ENCODE measurements around the gene PSMD1.

DNA sequence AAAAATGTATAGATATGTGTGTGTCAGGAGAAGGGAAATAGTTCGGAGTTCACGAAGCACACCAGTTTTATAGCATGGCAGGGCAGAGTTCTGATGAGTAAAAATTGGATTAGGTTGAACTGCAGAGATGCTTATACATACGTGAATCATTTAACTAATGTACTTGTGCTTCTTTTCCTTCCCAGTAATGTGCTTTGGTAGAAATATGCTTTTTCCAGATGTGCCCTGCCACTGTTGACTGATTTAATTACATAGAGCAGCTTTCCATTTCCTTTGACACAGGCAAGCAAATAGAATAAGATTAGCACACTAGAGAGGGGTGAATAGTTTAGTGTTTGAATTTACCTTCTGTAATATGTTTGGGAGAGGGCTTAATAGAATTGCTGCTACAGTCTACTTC, 112.8 kb downstream of the PSMD1 start:
- TF ChIP-seq, protein P1, sequence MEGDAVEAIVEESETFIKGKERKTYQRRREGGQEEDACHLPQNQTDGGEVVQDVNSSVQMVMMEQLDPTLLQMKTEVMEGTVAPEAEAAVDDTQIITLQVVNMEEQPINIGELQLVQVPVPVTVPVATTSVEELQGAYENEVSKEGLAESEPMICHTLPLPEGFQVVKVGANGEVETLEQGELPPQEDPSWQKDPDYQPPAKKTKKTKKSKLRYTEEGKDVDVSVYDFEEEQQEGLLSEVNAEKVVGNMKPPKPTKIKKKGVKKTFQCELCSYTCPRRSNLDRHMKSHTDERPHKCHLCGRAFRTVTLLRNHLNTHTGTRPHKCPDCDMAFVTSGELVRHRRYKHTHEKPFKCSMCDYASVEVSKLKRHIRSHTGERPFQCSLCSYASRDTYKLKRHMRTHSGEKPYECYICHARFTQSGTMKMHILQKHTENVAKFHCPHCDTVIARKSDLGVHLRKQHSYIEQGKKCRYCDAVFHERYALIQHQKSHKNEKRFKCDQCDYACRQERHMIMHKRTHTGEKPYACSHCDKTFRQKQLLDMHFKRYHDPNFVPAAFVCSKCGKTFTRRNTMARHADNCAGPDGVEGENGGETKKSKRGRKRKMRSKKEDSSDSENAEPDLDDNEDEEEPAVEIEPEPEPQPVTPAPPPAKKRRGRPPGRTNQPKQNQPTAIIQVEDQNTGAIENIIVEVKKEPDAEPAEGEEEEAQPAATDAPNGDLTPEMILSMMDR (IDR thresholded peaks at IDR 0.05): no peak
- TF ChIP-seq POLR2AphosphoS5 (IDR thresholded peaks at IDR 0.05) (no peak), POLR2A (IDR thresholded peaks at IDR 0.05) (no peak)
